Midbrain (tissue), 1 donor: Measurements from ENCODE around the gene C16orf74.
A peak's percentile ranks its signal among the peaks of the same experiment; 100 is the strongest.

ENCODE experiments used
- DNase-seq: peaks from one replicate; lab custom pipeline; 2025; lab: John Stamatoyannopoulos, UW

The C16orf74 gene

GRCh38 chr16:85717393-85718152 lies 33.3 kb downstream of the C16orf74 start:
- DNase-seq: peak; percentile 71

GRCh38 chr16:85716680-85717038 lies 34.2 kb downstream of the C16orf74 start:
- DNase-seq: peak; percentile 39

GRCh38 chr16:85716022-85716679 lies 34.7 kb downstream of the C16orf74 start:
- no peak for DNase-seq

GRCh38 chr16:85715169-85716021 lies 35.5 kb downstream of the C16orf74 start:
- DNase-seq: no peak

GRCh38 chr16:85712801-85713200 lies 38.1 kb downstream of the C16orf74 start:
- no peak for DNase-seq

- DNase-seq: no peak
Observed at GRCh38 chr16:85711982-85712587, 38.8 kb downstream of the C16orf74 start.

- DNase-seq: no peak
Observed at GRCh38 chr16:85710732-85711131, 40.2 kb downstream of the C16orf74 start.

GRCh38 chr16:85709766-85710585 lies 40.9 kb downstream of the C16orf74 start:
- no peak for DNase-seq

- DNase-seq: no peak
Observed at GRCh38 chr16:85708338-85708737, 42.6 kb downstream of the C16orf74 start.

GRCh38 chr16:85707528-85708095 lies 43.3 kb downstream of the C16orf74 start:
- no peak for DNase-seq

- DNase-seq: no peak
Observed at GRCh38 chr16:85706449-85707034, 44.4 kb downstream of the C16orf74 start.

GRCh38 chr16:85704900-85705846 lies 45.7 kb downstream of the C16orf74 start:
- DNase-seq: no peak

GRCh38 chr16:85704011-85704410 lies 46.9 kb downstream of the C16orf74 start:
- no peak for DNase-seq

- DNase-seq: peak; percentile 6
Observed at GRCh38 chr16:85699628-85700027, 51.3 kb downstream of the C16orf74 start.

GRCh38 chr16:85698935-85699558 lies 51.8 kb downstream of the C16orf74 start:
- DNase-seq: no peak

GRCh38 chr16:85698459-85698891 lies 52.4 kb downstream of the C16orf74 start:
- no peak for DNase-seq

GRCh38 chr16:85697431-85697830 lies 53.5 kb downstream of the C16orf74 start:
- no peak for DNase-seq

- no peak for DNase-seq
Observed at GRCh38 chr16:85696781-85697180, 54.1 kb downstream of the C16orf74 start.
